K562 (cell line): ENCODE data around the gene ZNF234. TPM values are rescaled to one million over a fixed set of nuclear protein-coding genes. Genes with fewer than 3 reads are reported as not detected.

Experiments used
- ATAC-seq: fragments of 200-7000 bp; cut with Tn5 transposase; 3 replicates; pipeline ENCODE4 v1.9.1; 2020; ENCODE audit warnings: moderate library complexity
- BruUV-seq: library from RNA; stranded (reverse); fragments of 400-500 nt; replicated peaks from 2 replicates; lab custom pipeline; 2021; lab: Mats Ljungman, UMichigan
- CTCF ChIA-PET: fragments of 300-600 bp; formaldehyde crosslinking; extraction: SDS; loops from one replicate; lab custom pipeline; 2021; ENCODE audit warnings: low intra/inter-chr PET ratio; lab: Yijun Ruan, JAX
- POLR2A ChIA-PET: fragments of 300-600, 350-650 bp; sonication (Branson Sonifier 250); formaldehyde crosslinking; extraction: SDS; loops from one replicate; lab custom pipeline; 2021; ENCODE audit warnings: antibody characterized with exemption, inconsistent platforms; lab: Yijun Ruan, JAX
- DNase-seq, 4 experiments: peaks; one replicate each; pipeline versions ENCODE4 v3.0.0 to v3.0.0-alpha.2; 2011 to 2018; ENCODE audit warnings: low spot score in 3 of 4, mixed read lengths in 3 of 4; ENCODE audit errors: extremely low read depth in 1 of 4
- FAIRE-seq: peaks from 2 replicates; lab custom pipeline; 2011; peaks lifted over from hg19 to GRCh38; lab: Jason Lieb, UNC
- H2AFZ ChIP-seq: 2 replicates; pipeline ENCODE4 v1.6.0; 2011; ENCODE audit warnings: low read depth, low read length, control low read depth, inconsistent platforms
- H3K27ac ChIP-seq: fragments of 200-600 bp; 3 replicates; pipeline ENCODE4 v1.8.0; 2011; ENCODE audit warnings: low read depth, mild to moderate bottlenecking, control low read depth, inconsistent platforms, low read length, moderate library complexity, mixed read lengths; ENCODE audit errors: extremely low read depth
- H3K27me3 ChIP-seq, 2 experiments: fragments of 300-600 bp in 1 of 2; 2 replicates in 1 of 2; 3 replicates in 1 of 2; pipeline versions ENCODE4 v1.6.0 to v1.8.0; 2011; ENCODE audit warnings: inconsistent platforms in 2 of 2, low read length in 2 of 2, mild to moderate bottlenecking in 1 of 2, mixed read lengths in 1 of 2, moderate library complexity in 1 of 2; ENCODE audit not compliant: control insufficient read depth in 2 of 2, insufficient read depth in 2 of 2
- H3K36me3 ChIP-seq: fragments of 300-600 bp; 3 replicates; pipeline ENCODE4 v1.8.0; 2011; ENCODE audit warnings: mild to moderate bottlenecking, low read length, inconsistent platforms; ENCODE audit not compliant: control insufficient read depth, insufficient read depth
- H3K4me1 ChIP-seq, 2 experiments: fragments of 200-600 bp in 1 of 2; replicated peaks in 1 of 2; 2 replicates in 1 of 2; 3 replicates in 1 of 2; pipeline versions ENCODE4 v1.5.1 to v1.8.0; 2011; ENCODE audit warnings: inconsistent platforms in 2 of 2, low read length in 2 of 2, mild to moderate bottlenecking in 1 of 2, mixed read lengths in 1 of 2, moderate library complexity in 1 of 2; ENCODE audit not compliant: control insufficient read depth in 2 of 2, insufficient read depth in 2 of 2
- H3K4me2 ChIP-seq: 2 replicates; pipeline ENCODE4 v1.6.1; 2011; ENCODE audit warnings: low read length, control low read depth, inconsistent platforms, mixed read lengths; ENCODE audit not compliant: insufficient read depth
- H3K4me3 ChIP-seq: fragments of 200-600 bp; sonication (generic), shearing (Covaris generic); 2 replicates; pipeline ENCODE4 v1.5.1; 2016; ENCODE audit warnings: control low read depth, inconsistent platforms
- H3K79me2 ChIP-seq: fragments of 200-600 bp; 3 replicates; pipeline ENCODE4 v1.8.0; 2011; ENCODE audit warnings: low read length, inconsistent platforms; ENCODE audit not compliant: control insufficient read depth, insufficient read depth
- H3K9ac ChIP-seq, 2 experiments: 2 replicates each; pipeline versions ENCODE4 v1.6.0 to v1.6.1; 2011; ENCODE audit warnings: low read depth in 2 of 2, low read length in 2 of 2, control low read depth in 1 of 2, inconsistent platforms in 1 of 2, mild to moderate bottlenecking in 1 of 2, mixed read lengths in 1 of 2; ENCODE audit not compliant: insufficient read depth in 1 of 2
- H3K9me1 ChIP-seq: one replicate; pipeline ENCODE4 v1.6.0; 2011; ENCODE audit warnings: inconsistent platforms, mild to moderate bottlenecking, low read length, moderate library complexity; ENCODE audit not compliant: control insufficient read depth, insufficient read depth
- H3K9me3 ChIP-seq: replicated peaks from 2 replicates; pipeline ENCODE4 v1.5.1; 2011; ENCODE audit warnings: low read depth, low read length, inconsistent platforms; ENCODE audit not compliant: control insufficient read depth, insufficient read depth
- H4K20me1 ChIP-seq: replicated peaks from 2 replicates; pipeline ENCODE4 v1.6.1; 2011; ENCODE audit warnings: low read length, inconsistent platforms, mixed read lengths; ENCODE audit not compliant: control insufficient read depth, insufficient read depth
- C11orf30 ChIP-seq: fragments of 450-650 bp; IDR thresholded peaks from 2 replicates; pipeline ENCODE4 v1.6.1; 2016; ENCODE audit warnings: low read depth, mild to moderate bottlenecking
- CSDE1 ChIP-seq, 2 experiments: fragments of 450-650 bp; IDR thresholded peaks; 2 replicates each; pipeline ENCODE4 v1.6.1; 2016; ENCODE audit warnings: mild to moderate bottlenecking in 1 of 2
- ELF2 ChIP-seq: fragments of 250-450 bp; sonication (Bioruptor Pico); IDR thresholded peaks from 2 replicates; pipeline ENCODE4 v1.5.0; 2021; ENCODE audit warnings: mild to moderate bottlenecking
- GATAD2B ChIP-seq: fragments of 450-650 bp; IDR thresholded peaks from 2 replicates; pipeline ENCODE4 v1.6.1; 2017; ENCODE audit warnings: mild to moderate bottlenecking, borderline replicate concordance
- ILF3 ChIP-seq: fragments of 450-650 bp; IDR thresholded peaks from 2 replicates; pipeline ENCODE4 v1.6.1; 2018; ENCODE audit warnings: antibody characterized with exemption, mild to moderate bottlenecking, moderate library complexity, borderline replicate concordance
- MECOM ChIP-seq: fragments of 250-450 bp; sonication (Bioruptor Pico); IDR thresholded peaks from 2 replicates; pipeline ENCODE4 v1.8.0; 2022; ENCODE audit warnings: inconsistent platforms
- NFE2 ChIP-seq: IDR thresholded peaks from 2 replicates; pipeline ENCODE4 v1.6.1; 2014; ENCODE audit warnings: antibody characterized with exemption, low read depth
- NFE2L1 ChIP-seq: fragments of 450-650 bp; IDR thresholded peaks from 2 replicates; pipeline ENCODE4 v1.6.1; 2016; ENCODE audit warnings: missing genetic modification characterization, low read depth, mild to moderate bottlenecking, missing compliant biosample characterization, moderate library complexity, borderline replicate concordance
- NFXL1 ChIP-seq: fragments of 450-650 bp; formaldehyde crosslinking; IDR thresholded peaks from 2 replicates; pipeline ENCODE4 v1.4.0; 2021; ENCODE audit warnings: mild to moderate bottlenecking
- SMC3 ChIP-seq: conservative IDR thresholded peaks from 2 replicates; pipeline ENCODE4 v1.6.1; 2011; ENCODE audit warnings: low read depth, low read length, improper control_type of control experiment; ENCODE audit not compliant: insufficient read depth
- ZNF316 ChIP-seq: fragments of 450-650 bp; IDR thresholded peaks from 2 replicates; pipeline ENCODE4 v1.6.1; 2016
- WGBS: fragments of 100-300 bp; shearing (Covaris generic); methylation state at CpG from one replicate; pipeline ENCODE4 v1.1.6; 2016; ENCODE audit warnings: low coverage, mixed read lengths; ENCODE audit not compliant: insufficient coverage; ENCODE audit errors: missing lambda C conversion rate; 5-methylcytosine and 5-hydroxymethylcytosine counted together
- in situ Hi-C: fragments of 300-500 bp; cut with MboI; formaldehyde crosslinking; loops from 4 replicates; pipeline ENCODE4 v1.15.0; 2018; ENCODE audit warnings: inconsistent platforms, mixed read lengths
- intact Hi-C: fragments of 100-400 bp; cut with micrococcal nuclease; formaldehyde crosslinking; loops from 2 replicates; pipeline ENCODE4 v1.14.2; 2022
- polyA plus RNA-seq, 8 experiments: library from polyadenylated mRNA; depleted of rRNA in 4 of 8; stranded (reverse) in 5 of 8; unstranded in 3 of 8; fragments of >200 nt; fragmentation: Nextera tagmentation in 2 of 8; fragmentation: Illumina TruSeq in 1 of 8; extraction: Ambion mirVana in 2 of 8; extraction: Trizol in 1 of 8; gene quantifications; 2 replicates each; pipeline versions ENCODE4 v1.2.1 to v1.2.3, GENCODE V29; 2011 to 2014; ENCODE audit warnings: inconsistent platforms in 1 of 8, missing spikeins in 1 of 8
- total RNA-seq, 7 experiments: library from RNA; depleted of rRNA in 6 of 7; stranded (reverse); fragments of >200 nt in 6 of 7; fragmentation: Illumina TruSeq in 2 of 7; extraction: Trizol in 2 of 7; gene quantifications; 2 replicates each; pipeline versions ENCODE4 v1.2.1 to v1.2.3, GENCODE V29; 2011 to 2021; ENCODE audit warnings: low replicate concordance in 1 of 7

Gene ZNF234
- total and polyA plus RNA-seq, 9 of the 15 experiments (the other 6 are each of a cell fraction or from before 2014, with no cell fraction given) = 0.82 to 2.9 (median 1.5) TPM

DNA sequence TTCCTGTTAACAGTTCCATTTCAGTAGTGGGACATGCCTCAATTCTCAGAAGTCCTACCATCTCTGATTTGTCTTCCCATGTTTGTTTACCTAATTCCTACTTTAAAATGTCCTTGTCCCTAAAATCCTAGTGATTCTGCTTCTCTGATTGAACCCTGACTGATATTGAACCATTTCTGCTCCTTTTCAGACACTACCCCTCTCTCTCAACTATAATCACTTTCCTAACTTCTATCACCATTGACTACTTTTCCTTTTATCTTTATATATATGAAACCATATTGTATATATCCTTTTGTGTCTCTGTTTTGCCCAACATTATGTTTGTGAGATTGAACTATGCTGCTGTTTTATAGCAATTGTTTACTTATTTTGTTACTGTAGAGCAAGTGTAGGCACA, 55.4 kb downstream of the ZNF234 start:
- BruUV-seq = no TSS peak
- no peaks in the 10 kb centered on the region for H3K4me1 ChIP-seq
- H3K9me3 ChIP-seq = no peaks in the 10 kb centered on the region
- H3K9ac ChIP-seq = no peak overlapping the region
- no peak overlapping the region for H2AFZ ChIP-seq
- no peak overlapping the region for H3K4me3 ChIP-seq
- no peaks in the 10 kb centered on the region for H3K9me1 ChIP-seq
- FAIRE-seq = no peak
- in situ Hi-C loops = no loop called here
- no peak for DNase-seq
- no peaks in the 10 kb centered on the region for H3K27me3 ChIP-seq
- TF ChIP-seq NFE2L1 (tag) (no peak), MECOM (CRISPR knock-in tag) (no peak), CSDE1 (IDR thresholded peaks at IDR 0.05) (no peak)
- H3K4me2 ChIP-seq = no peak overlapping the region
- ChIA-PET POLR2A (no interaction called here), CTCF (no interaction called here)
- no peaks in the 10 kb centered on the region for H3K79me2 ChIP-seq
- intact Hi-C loops = no loop called here
- no peaks in the 10 kb centered on the region for H3K36me3 ChIP-seq
- no peak overlapping the region for H3K27ac ChIP-seq
- no peak for ATAC-seq
- no peaks in the 10 kb centered on the region for H4K20me1 ChIP-seq

DNA sequence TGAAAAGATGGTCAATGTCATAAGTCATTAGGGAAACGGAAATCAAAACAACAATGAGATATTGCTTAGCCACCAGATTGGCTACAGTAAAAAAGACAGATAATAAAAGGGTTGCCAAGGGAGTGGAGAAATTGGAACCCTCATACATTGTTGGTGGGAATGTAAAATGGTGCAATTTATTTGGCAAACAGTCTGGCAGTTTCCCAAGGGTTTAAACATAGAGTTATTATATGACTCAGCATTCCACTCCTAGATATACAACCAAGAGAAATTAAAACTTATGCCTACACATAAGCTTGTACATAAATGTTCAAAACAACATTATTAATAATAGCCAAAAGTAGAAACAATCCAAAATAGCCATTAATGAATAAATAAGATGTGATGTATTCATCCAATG, 61.1 kb downstream of the ZNF234 start:
- 4% methylated on average over 1 of the region's 1 CpG for WGBS
- no peak for FAIRE-seq
- no peak overlapping the region for H3K27ac ChIP-seq
- TF ChIP-seq C11orf30 (0 out of 2 replicates have a peak, but pooled peaks have one; percentile 13), NFE2 (0 out of 2 replicates have a peak, but pooled peaks have one; percentile 6), ILF3 (no peak), NFXL1 (CRISPR knock-in tag) (no peak), GATAD2B (no peak), ZNF316 (peak; percentile 52), SMC3 (no peak), ELF2 (no peak)
- TF ChIP-seq, all 486 proteins: peak for 3
- intact Hi-C loops = no loop called here
- Histone ChIP-seq H3K9me3 (peaks cover 9% of the 10 kb centered on the region; the same call in 1 of the 2 replicates), H4K20me1 (no peaks in the 10 kb centered on the region), H2AFZ (no peak overlapping the region), H3K9ac (no peak overlapping the region), H3K9me1 (no peaks in the 10 kb centered on the region), H3K79me2 (no peaks in the 10 kb centered on the region), H3K36me3 (no peaks in the 10 kb centered on the region), H3K27me3 (no peaks in the 10 kb centered on the region), H3K4me2 (no peak overlapping the region), H3K4me3 (no peak overlapping the region), H3K4me1 (no peaks in the 10 kb centered on the region)
- BruUV-seq = no TSS peak
- in situ Hi-C loops = no loop called here
- no peak for DNase-seq
- ATAC-seq = no peak
- CTCF ChIA-PET = no interaction called here
- POLR2A ChIA-PET = no interaction called here
